CD14-positive monocyte (primary cell): ENCODE data around the gene POLD2. TPM values are rescaled to one million over a fixed set of nuclear protein-coding genes. Genes with fewer than 3 reads are reported as not detected.

ENCODE experiments used
- DNase-seq, 3 donors: peaks; one replicate each; pipeline ENCODE4 v3.0.0-alpha.2; 2011 to 2022
- H2AFZ ChIP-seq: 2 replicates; pipeline ENCODE4 v1.6.0; 2012; ENCODE audit warnings: mild to moderate bottlenecking, low read depth, low read length, inconsistent platforms; ENCODE audit not compliant: insufficient read depth, poor library complexity, severe bottlenecking
- H3K27ac ChIP-seq, 2 donors: 1 replicate in 1 of 2; 2 replicates in 1 of 2; pipeline ENCODE4 v1.5.1; 2012 to 2013; ENCODE audit warnings: low read length in 2 of 2, control low read depth in 1 of 2, inconsistent platforms in 1 of 2, low read depth in 1 of 2, mild to moderate bottlenecking in 1 of 2
- H3K27me3 ChIP-seq, 2 donors: one replicate each; pipeline versions ENCODE4 v1.6.0 to v1.6.1; 2011 to 2013; ENCODE audit warnings: low read length in 2 of 2; ENCODE audit not compliant: control insufficient read depth in 2 of 2, insufficient read depth in 2 of 2
- H3K36me3 ChIP-seq, 2 donors: replicated peaks in 1 of 2; 1 replicate in 1 of 2; 2 replicates in 1 of 2; pipeline versions ENCODE4 v1.5.1 to v1.6.1; 2012 to 2013; ENCODE audit warnings: low read length in 2 of 2, control low read depth in 1 of 2, inconsistent platforms in 1 of 2, mild to moderate bottlenecking in 1 of 2; ENCODE audit not compliant: insufficient read depth in 2 of 2, control insufficient read depth in 1 of 2
- H3K4me1 ChIP-seq, 2 donors: 1 replicate in 1 of 2; 2 replicates in 1 of 2; pipeline versions ENCODE4 v1.5.1 to v1.6.1; 2012 to 2013; ENCODE audit warnings: low read length in 2 of 2, control low read depth in 1 of 2, inconsistent platforms in 1 of 2, mild to moderate bottlenecking in 1 of 2, moderate library complexity in 1 of 2; ENCODE audit not compliant: insufficient read depth in 2 of 2, control insufficient read depth in 1 of 2
- H3K4me2 ChIP-seq: replicated peaks from 2 replicates; pipeline ENCODE3; 2012; ENCODE audit warnings: low read length, moderate library complexity, mild to moderate bottlenecking; ENCODE audit not compliant: poor library complexity, severe bottlenecking; ENCODE audit errors: extremely low read depth
- H3K4me3 ChIP-seq, 3 experiments: fragments of 200-600 bp in 1 of 3; sonication (generic) in 1 of 3; replicated peaks in 1 of 3; 1 replicate in 2 of 3; 2 replicates in 1 of 3; pipeline ENCODE4 v1.5.1; 2011 to 2013; ENCODE audit warnings: low read length in 3 of 3, mild to moderate bottlenecking in 3 of 3, control low read depth in 2 of 3, low read depth in 2 of 3, inconsistent platforms in 1 of 3, moderate library complexity in 1 of 3
- H3K79me2 ChIP-seq: 2 replicates; pipeline ENCODE4 v1.6.0; 2012; ENCODE audit warnings: mild to moderate bottlenecking, control low read depth, inconsistent platforms, low read length, moderate library complexity; ENCODE audit not compliant: insufficient read depth
- H3K9ac ChIP-seq: 2 replicates; pipeline ENCODE4 v1.6.0; 2017; ENCODE audit warnings: low read length, mild to moderate bottlenecking; ENCODE audit not compliant: insufficient read depth, poor library complexity, severe bottlenecking
- H3K9me3 ChIP-seq, 2 donors: replicated peaks in 1 of 2; 1 replicate in 1 of 2; 2 replicates in 1 of 2; pipeline versions ENCODE4 v1.5.1 to v1.6.1; 2012 to 2013; ENCODE audit warnings: low read length in 2 of 2, control low read depth in 1 of 2; ENCODE audit not compliant: control insufficient read depth in 1 of 2, insufficient read depth in 1 of 2
- H4K20me1 ChIP-seq: 2 replicates; pipeline ENCODE4 v1.6.0; 2012; ENCODE audit warnings: mild to moderate bottlenecking, low read length, control low read depth, moderate library complexity; ENCODE audit not compliant: insufficient read depth
- H3K27ac Mint-ChIP-seq, 7 donors: one replicate each; pipeline ENCODE4 v1.8.0; 2020; ENCODE audit warnings: mild to moderate bottlenecking in 7 of 7, mixed read lengths in 7 of 7, moderate library complexity in 6 of 7, inconsistent platforms in 2 of 7
- H3K27me3 Mint-ChIP-seq, 3 donors: one replicate each; pipeline ENCODE4 v1.8.0; 2021 to 2022; ENCODE audit warnings: low read depth in 3 of 3, mild to moderate bottlenecking in 3 of 3, mixed read lengths in 3 of 3, moderate library complexity in 3 of 3, inconsistent platforms in 1 of 3
- H3K36me3 Mint-ChIP-seq, 2 donors: one replicate each; pipeline ENCODE4 v1.8.0; 2020; ENCODE audit warnings: mixed read lengths in 2 of 2, inconsistent platforms in 1 of 2, mild to moderate bottlenecking in 1 of 2
- H3K4me1 Mint-ChIP-seq: one replicate; pipeline ENCODE4 v1.8.0; 2020; ENCODE audit warnings: mild to moderate bottlenecking, mixed read lengths
- H3K4me3 Mint-ChIP-seq, 2 donors: one replicate each; pipeline ENCODE4 v1.8.0; 2020; ENCODE audit warnings: mild to moderate bottlenecking in 2 of 2, mixed read lengths in 2 of 2, moderate library complexity in 1 of 2
- H3K9me3 Mint-ChIP-seq, 7 donors: one replicate each; pipeline ENCODE4 v1.8.0; 2020 to 2022; ENCODE audit warnings: mixed read lengths in 7 of 7, mild to moderate bottlenecking in 6 of 7, moderate library complexity in 6 of 7, inconsistent platforms in 2 of 7
- CTCF ChIP-seq: fragments of 200-600 bp; IDR thresholded peaks from one replicate; pipeline ENCODE4 v1.8.0; 2022; ENCODE audit warnings: antibody characterized with exemption, mild to moderate bottlenecking
- WGBS: methylation state at CpG from one replicate; pipeline ENCODE4 v1.1.5; 2013; ENCODE audit warnings: missing lambda C conversion rate; ENCODE audit not compliant: insufficient coverage; 5-methylcytosine and 5-hydroxymethylcytosine counted together
- intact Hi-C, 2 donors: fragments of 100-400 bp; cut with micrococcal nuclease; formaldehyde crosslinking; loops; one replicate each; pipeline versions ENCODE4 v1.15.0 to v1.15.1; 2023
- polyA plus RNA-seq, 3 donors: library from polyadenylated mRNA; depleted of rRNA in 1 of 3; unstranded in 2 of 3; stranded (reverse) in 1 of 3; fragments of 300-500 nt in 2 of 3; fragments of >200 nt in 1 of 3; fragmentation: Illumina TruSeq in 2 of 3; gene quantifications; 1 replicate in 2 of 3; 2 replicates in 1 of 3; pipeline ENCODE4 v1.2.3, GENCODE V29; 2012 to 2021

POLD2 gene
- polyA plus RNA-seq, 3 donors = 24.1 to 27.1 (median 25.7) TPM

GRCh38 chr7:44151956-44152355, 28.6 kb upstream of the POLD2 start:
- Mint-ChIP-seq H3K4me1 (no peaks in the 10 kb centered on the region), H3K27ac (no peak overlapping the region), H3K36me3 (no peaks in the 10 kb centered on the region), H3K4me3 (no peak overlapping the region), H3K9me3 (no peaks in the 10 kb centered on the region), H3K27me3 (peaks cover 4 to 9% (median 7%) of the 10 kb centered on the region in 3 donors)
- no peaks in the 10 kb centered on the region for H3K36me3 ChIP-seq
- H3K4me3 ChIP-seq = no peak overlapping the region
- no peak for TF ChIP-seq CTCF
- no peak overlapping the region for H2AFZ ChIP-seq
- H4K20me1 ChIP-seq = no peaks in the 10 kb centered on the region
- H3K4me1 ChIP-seq = no peaks in the 10 kb centered on the region
- intact Hi-C loops = no loop called here
- no peaks in the 10 kb centered on the region for H3K79me2 ChIP-seq
- peaks cover 0 to 7% of the 10 kb centered on the region in 2 donors for H3K27me3 ChIP-seq
- H3K27ac ChIP-seq = no peak overlapping the region
- no peaks in the 10 kb centered on the region for H3K9me3 ChIP-seq
- H3K4me2 ChIP-seq = no peak overlapping the region
- WGBS = 95% methylated on average over 8 of the region's 9 CpGs
- H3K9ac ChIP-seq = no peak overlapping the region
- no peak for DNase-seq

- H3K9ac ChIP-seq = no peak overlapping the region
- Mint-ChIP-seq H3K9me3 (no peaks in the 10 kb centered on the region), H3K36me3 (no peaks in the 10 kb centered on the region), H3K4me1 (peaks cover 4% of the 10 kb centered on the region), H3K4me3 (no peak overlapping the region), H3K27me3 (peaks cover 8 to 16% (median 14%) of the 10 kb centered on the region in 3 donors), H3K27ac (no peak overlapping the region)
- TF ChIP-seq CTCF = no peak
- 94% methylated on average over 15 of the region's 16 CpGs for WGBS
- no peak overlapping the region for H2AFZ ChIP-seq
- no peaks in the 10 kb centered on the region for H3K9me3 ChIP-seq
- peaks cover 4% of the 10 kb centered on the region in 2 donors for H3K4me1 ChIP-seq
- intact Hi-C loops = no loop called here
- H3K36me3 ChIP-seq = no peaks in the 10 kb centered on the region
- no peaks in the 10 kb centered on the region for H3K79me2 ChIP-seq
- H3K27me3 ChIP-seq = peaks cover 0 to 14% of the 10 kb centered on the region in 2 donors
- H4K20me1 ChIP-seq = no peaks in the 10 kb centered on the region
- no peak overlapping the region for H3K27ac ChIP-seq
- DNase-seq = no peak
- H3K4me2 ChIP-seq = no peak overlapping the region
- H3K4me3 ChIP-seq = no peak overlapping the region
These were observed 27.9 kb upstream of the POLD2 start for GRCh38 chr7:44150966-44151941.
